HepG2 (cell line): ENCODE data around the gene PPP4C. TPM values are rescaled to one million over a fixed set of nuclear protein-coding genes. Genes with fewer than 3 reads are reported as not detected.

Experiments
- GABPA ChIP-seq, 2 experiments: IDR thresholded peaks; 2 replicates each; pipeline ENCODE4 v1.6.1; 2011 to 2016; ENCODE audit warnings: low read depth in 2 of 2, low read length in 1 of 2, missing biosample characterization in 1 of 2, missing genetic modification characterization in 1 of 2
- GTF3A ChIP-seq: sonication (generic); formaldehyde crosslinking; conservative IDR thresholded peaks from 2 replicates; pipeline ENCODE4 v1.4.0; 2020; ENCODE audit warnings: mild to moderate bottlenecking, missing genetic modification reagents
- NFKBIZ ChIP-seq: IDR thresholded peaks from 2 replicates; pipeline ENCODE4 v1.6.1; 2018; ENCODE audit warnings: missing genetic modification reagents, missing compliant biosample characterization
- PLRG1 ChIP-seq: fragments of 450-650 bp; conservative IDR thresholded peaks from 2 replicates; pipeline ENCODE4 v1.6.1; 2016
- RORA ChIP-seq: sonication (generic); formaldehyde crosslinking; IDR thresholded peaks from 2 replicates; pipeline ENCODE4 v1.5.0; 2020; ENCODE audit warnings: mild to moderate bottlenecking, missing genetic modification reagents, moderate library complexity
- YEATS2 ChIP-seq: sonication (generic); formaldehyde crosslinking; IDR thresholded peaks from 2 replicates; pipeline ENCODE4 v1.4.0; 2020; ENCODE audit warnings: missing genetic modification reagents, borderline replicate concordance
- ZBTB7B ChIP-seq: sonication (generic); formaldehyde crosslinking; IDR thresholded peaks from 2 replicates; pipeline ENCODE4 v1.4.0; 2020; ENCODE audit warnings: missing genetic modification reagents
- polyA plus RNA-seq, 8 experiments: library from polyadenylated mRNA; depleted of rRNA in 3 of 8; stranded (reverse) in 7 of 8; unstranded in 1 of 8; fragments of >200 nt; fragmentation: Illumina TruSeq in 4 of 8; extraction: Trizol in 4 of 8; gene quantifications; 2 replicates each; pipeline versions ENCODE4 v1.2.1 to v1.2.3, GENCODE V29; 2011 to 2016; ENCODE audit warnings: low read depth in 4 of 8, missing spikeins in 1 of 8, mixed read lengths in 1 of 8; ENCODE audit not compliant: insufficient read depth in 1 of 8
- total RNA-seq, 5 experiments: library from RNA; depleted of rRNA; stranded (reverse); fragments of >200 nt; fragmentation: Illumina TruSeq; extraction: Trizol; gene quantifications; 2 replicates each; pipeline ENCODE4 v1.2.3, GENCODE V29; 2016; ENCODE audit warnings: low read depth in 1 of 5
- TF ChIP-seq, protein P1 (sequence below): sonication (generic); formaldehyde crosslinking; IDR thresholded peaks from 2 replicates; pipeline ENCODE4 v1.4.0; 2020; ENCODE audit warnings: mild to moderate bottlenecking, low read depth, missing genetic modification reagents
- TF ChIP-seq, protein P2 (sequence below): IDR thresholded peaks from 2 replicates; pipeline ENCODE4 v1.6.1; 2016; ENCODE audit warnings: mild to moderate bottlenecking, missing biosample characterization, missing genetic modification reagents
- TF ChIP-seq, protein P3 (sequence below): sonication (generic); formaldehyde crosslinking; conservative IDR thresholded peaks from 2 replicates; pipeline ENCODE4 v1.4.0; 2020; ENCODE audit warnings: missing genetic modification reagents
- TF ChIP-seq, protein P4 (sequence below): sonication (generic); formaldehyde crosslinking; IDR thresholded peaks from 2 replicates; pipeline ENCODE4 v1.5.1; 2020; ENCODE audit warnings: missing genetic modification reagents, mild to moderate bottlenecking, borderline replicate concordance
- TF ChIP-seq, protein P5 (sequence below): sonication (generic); formaldehyde crosslinking; IDR thresholded peaks from 2 replicates; pipeline ENCODE4 v1.4.0; 2020; ENCODE audit warnings: missing genetic modification reagents

Gene PPP4C
- total and polyA plus RNA-seq, 2 of the 13 experiments (the other 11 are each of a cell fraction or from before 2014, with no cell fraction given): 176 to 220 TPM

DNA sequence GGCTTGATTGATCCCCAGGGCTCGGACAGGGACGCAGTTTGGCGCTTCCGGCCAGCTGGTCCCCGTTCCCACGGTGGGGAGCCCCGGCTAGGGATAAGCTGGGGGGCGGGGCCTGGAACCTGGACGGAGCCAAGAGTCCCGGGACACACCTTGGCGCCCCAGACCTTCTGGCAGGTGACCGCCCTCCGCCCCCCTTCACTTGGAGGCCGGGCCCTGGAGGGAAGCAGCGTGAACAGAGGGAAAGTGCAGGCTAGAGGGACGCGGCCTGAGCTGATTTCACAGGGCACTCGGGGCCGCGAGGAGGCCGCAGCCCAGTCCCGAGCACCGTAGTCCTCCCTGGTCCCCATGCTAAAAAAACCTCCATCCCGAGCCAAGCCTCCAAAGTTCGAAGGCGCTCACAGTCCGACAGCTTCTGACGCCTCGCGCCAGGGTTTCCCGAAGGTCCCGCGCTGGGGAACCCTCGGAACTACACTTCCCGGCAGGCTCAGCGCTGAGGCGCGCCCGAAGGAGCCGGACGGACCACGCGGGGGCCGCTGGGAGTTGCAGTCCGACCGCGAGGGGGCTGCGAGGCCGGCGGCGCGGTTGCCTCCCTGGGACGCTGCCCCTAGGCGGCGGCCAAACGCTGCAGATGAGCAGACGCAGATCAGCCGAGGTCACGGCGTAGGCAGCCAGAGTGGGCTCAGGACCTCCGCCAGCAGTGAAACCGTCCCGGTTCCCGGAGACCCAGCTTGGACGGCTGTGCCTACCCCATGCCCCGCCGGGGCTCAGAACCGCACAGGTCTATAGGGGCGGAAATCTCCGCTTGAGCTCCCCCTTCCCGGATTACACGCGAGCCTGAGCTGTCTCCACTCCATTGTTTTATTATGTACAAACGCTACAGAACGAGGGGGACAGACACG, 15.9 kb downstream of the PPP4C start, which contains the start of gene TBX6 (continued):
- TF ChIP-seq, protein P1, sequence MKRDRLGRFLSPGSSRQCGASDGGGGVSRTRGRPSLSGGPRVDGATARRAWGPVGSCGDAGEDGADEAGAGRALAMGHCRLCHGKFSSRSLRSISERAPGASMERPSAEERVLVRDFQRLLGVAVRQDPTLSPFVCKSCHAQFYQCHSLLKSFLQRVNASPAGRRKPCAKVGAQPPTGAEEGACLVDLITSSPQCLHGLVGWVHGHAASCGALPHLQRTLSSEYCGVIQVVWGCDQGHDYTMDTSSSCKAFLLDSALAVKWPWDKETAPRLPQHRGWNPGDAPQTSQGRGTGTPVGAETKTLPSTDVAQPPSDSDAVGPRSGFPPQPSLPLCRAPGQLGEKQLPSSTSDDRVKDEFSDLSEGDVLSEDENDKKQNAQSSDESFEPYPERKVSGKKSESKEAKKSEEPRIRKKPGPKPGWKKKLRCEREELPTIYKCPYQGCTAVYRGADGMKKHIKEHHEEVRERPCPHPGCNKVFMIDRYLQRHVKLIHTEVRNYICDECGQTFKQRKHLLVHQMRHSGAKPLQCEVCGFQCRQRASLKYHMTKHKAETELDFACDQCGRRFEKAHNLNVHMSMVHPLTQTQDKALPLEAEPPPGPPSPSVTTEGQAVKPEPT (CRISPR knock-in tag): no peak
- TF ChIP-seq GTF3A (CRISPR knock-in tag): no peak
- peak; percentile 62 for TF ChIP-seq ZBTB7B (CRISPR knock-in tag)
- TF ChIP-seq, protein P2, sequence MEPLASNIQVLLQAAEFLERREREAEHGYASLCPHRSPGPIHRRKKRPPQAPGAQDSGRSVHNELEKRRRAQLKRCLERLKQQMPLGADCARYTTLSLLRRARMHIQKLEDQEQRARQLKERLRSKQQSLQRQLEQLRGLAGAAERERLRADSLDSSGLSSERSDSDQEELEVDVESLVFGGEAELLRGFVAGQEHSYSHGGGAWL (CRISPR knock-in tag): peak; percentile 15; the same call in 1 of the 2 replicates
- peak; percentile 71; the same call in 1 of the 2 replicates for TF ChIP-seq YEATS2 (CRISPR knock-in tag)
- TF ChIP-seq, protein P3, sequence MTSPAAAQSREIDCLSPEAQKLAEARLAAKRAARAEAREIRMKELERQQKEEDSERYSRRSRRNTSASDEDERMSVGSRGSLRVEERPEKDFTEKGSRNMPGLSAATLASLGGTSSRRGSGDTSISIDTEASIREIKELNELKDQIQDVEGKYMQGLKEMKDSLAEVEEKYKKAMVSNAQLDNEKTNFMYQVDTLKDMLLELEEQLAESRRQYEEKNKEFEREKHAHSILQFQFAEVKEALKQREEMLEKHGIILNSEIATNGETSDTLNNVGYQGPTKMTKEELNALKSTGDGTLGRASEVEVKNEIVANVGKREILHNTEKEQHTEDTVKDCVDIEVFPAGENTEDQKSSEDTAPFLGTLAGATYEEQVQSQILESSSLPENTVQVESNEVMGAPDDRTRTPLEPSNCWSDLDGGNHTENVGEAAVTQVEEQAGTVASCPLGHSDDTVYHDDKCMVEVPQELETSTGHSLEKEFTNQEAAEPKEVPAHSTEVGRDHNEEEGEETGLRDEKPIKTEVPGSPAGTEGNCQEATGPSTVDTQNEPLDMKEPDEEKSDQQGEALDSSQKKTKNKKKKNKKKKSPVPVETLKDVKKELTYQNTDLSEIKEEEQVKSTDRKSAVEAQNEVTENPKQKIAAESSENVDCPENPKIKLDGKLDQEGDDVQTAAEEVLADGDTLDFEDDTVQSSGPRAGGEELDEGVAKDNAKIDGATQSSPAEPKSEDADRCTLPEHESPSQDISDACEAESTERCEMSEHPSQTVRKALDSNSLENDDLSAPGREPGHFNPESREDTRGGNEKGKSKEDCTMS (CRISPR knock-in tag): no peak
- peak; percentile 58 for TF ChIP-seq GABPA (IDR thresholded peaks at IDR 0.05; ENCODE audit: low read depth, low read length)
- TF ChIP-seq GABPA (CRISPR knock-in tag; IDR thresholded peaks at IDR 0.05; ENCODE audit: low read depth): peak; percentile 79
- TF ChIP-seq, protein P4, sequence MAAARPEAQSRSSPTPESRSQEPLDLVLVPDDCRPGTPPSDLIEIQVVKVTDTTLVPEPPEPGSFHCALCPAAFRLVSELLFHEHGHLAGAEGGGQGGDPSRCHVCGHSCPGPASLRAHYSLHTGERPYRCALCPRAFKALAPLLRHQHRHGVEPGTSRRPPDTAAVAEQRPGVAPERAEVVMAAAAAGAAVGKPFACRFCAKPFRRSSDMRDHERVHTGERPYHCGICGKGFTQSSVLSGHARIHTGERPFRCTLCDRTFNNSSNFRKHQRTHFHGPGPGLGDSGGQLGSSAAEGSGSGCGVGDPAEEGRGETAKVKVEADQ (CRISPR knock-in tag): no peak
- TF ChIP-seq PLRG1: no peak
- 0 out of 2 replicates have a peak, but pooled peaks have one; percentile 48 for TF ChIP-seq NFKBIZ
- TF ChIP-seq RORA (CRISPR knock-in tag): no peak
- TF ChIP-seq, protein P5, sequence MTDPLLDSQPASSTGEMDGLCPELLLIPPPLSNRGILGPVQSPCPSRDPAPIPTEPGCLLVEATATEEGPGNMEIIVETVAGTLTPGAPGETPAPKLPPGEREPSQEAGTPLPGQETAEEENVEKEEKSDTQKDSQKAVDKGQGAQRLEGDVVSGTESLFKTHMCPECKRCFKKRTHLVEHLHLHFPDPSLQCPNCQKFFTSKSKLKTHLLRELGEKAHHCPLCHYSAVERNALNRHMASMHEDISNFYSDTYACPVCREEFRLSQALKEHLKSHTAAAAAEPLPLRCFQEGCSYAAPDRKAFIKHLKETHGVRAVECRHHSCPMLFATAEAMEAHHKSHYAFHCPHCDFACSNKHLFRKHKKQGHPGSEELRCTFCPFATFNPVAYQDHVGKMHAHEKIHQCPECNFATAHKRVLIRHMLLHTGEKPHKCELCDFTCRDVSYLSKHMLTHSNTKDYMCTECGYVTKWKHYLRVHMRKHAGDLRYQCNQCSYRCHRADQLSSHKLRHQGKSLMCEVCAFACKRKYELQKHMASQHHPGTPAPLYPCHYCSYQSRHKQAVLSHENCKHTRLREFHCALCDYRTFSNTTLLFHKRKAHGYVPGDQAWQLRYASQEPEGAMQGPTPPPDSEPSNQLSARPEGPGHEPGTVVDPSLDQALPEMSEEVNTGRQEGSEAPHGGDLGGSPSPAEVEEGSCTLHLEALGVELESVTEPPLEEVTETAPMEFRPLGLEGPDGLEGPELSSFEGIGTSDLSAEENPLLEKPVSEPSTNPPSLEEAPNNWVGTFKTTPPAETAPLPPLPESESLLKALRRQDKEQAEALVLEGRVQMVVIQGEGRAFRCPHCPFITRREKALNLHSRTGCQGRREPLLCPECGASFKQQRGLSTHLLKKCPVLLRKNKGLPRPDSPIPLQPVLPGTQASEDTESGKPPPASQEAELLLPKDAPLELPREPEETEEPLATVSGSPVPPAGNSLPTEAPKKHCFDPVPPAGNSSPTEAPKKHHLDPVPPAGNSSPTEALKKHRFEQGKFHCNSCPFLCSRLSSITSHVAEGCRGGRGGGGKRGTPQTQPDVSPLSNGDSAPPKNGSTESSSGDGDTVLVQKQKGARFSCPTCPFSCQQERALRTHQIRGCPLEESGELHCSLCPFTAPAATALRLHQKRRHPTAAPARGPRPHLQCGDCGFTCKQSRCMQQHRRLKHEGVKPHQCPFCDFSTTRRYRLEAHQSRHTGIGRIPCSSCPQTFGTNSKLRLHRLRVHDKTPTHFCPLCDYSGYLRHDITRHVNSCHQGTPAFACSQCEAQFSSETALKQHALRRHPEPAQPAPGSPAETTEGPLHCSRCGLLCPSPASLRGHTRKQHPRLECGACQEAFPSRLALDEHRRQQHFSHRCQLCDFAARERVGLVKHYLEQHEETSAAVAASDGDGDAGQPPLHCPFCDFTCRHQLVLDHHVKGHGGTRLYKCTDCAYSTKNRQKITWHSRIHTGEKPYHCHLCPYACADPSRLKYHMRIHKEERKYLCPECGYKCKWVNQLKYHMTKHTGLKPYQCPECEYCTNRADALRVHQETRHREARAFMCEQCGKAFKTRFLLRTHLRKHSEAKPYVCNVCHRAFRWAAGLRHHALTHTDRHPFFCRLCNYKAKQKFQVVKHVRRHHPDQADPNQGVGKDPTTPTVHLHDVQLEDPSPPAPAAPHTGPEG: peak; percentile 54
